GM18868 (cell line): ENCODE data around the gene PTPRF.

Source experiments
- ATAC-seq: cut with Tn5 transposase; IDR thresholded peaks from one replicate; pipeline ENCODE4 v1.9.1; 2021; ENCODE audit warnings: mild to moderate bottlenecking, moderate library complexity; ENCODE audit not compliant: unreplicated experiment

PTPRF gene

GRCh38 chr1:43653339-43653738 is 122.7 kb downstream of the PTPRF start:
- ATAC-seq = no peak

DNA sequence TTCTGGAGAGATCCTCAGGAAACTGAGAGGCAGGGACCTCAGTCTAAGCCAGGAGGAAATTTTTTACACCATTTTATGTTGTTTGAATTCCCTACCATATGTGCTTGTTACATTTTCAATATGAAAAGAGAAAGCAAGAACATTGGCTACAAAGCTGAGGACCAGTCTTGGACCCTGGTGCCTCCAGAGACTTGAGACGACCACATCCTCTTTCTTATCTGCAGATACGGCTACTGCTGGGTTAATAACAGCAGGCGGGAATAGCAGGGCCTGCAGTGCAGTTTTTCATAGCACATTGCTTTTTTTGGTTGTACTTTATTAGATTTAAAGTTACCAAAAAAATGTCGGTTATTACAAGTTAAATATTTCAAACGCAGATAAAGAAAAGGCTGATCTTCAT is 123.2 kb downstream of the PTPRF start:
- ATAC-seq = no peak

- ATAC-seq = no peak
Observed at GRCh38 chr1:43655953-43656352, 125.3 kb downstream of the PTPRF start.

DNA sequence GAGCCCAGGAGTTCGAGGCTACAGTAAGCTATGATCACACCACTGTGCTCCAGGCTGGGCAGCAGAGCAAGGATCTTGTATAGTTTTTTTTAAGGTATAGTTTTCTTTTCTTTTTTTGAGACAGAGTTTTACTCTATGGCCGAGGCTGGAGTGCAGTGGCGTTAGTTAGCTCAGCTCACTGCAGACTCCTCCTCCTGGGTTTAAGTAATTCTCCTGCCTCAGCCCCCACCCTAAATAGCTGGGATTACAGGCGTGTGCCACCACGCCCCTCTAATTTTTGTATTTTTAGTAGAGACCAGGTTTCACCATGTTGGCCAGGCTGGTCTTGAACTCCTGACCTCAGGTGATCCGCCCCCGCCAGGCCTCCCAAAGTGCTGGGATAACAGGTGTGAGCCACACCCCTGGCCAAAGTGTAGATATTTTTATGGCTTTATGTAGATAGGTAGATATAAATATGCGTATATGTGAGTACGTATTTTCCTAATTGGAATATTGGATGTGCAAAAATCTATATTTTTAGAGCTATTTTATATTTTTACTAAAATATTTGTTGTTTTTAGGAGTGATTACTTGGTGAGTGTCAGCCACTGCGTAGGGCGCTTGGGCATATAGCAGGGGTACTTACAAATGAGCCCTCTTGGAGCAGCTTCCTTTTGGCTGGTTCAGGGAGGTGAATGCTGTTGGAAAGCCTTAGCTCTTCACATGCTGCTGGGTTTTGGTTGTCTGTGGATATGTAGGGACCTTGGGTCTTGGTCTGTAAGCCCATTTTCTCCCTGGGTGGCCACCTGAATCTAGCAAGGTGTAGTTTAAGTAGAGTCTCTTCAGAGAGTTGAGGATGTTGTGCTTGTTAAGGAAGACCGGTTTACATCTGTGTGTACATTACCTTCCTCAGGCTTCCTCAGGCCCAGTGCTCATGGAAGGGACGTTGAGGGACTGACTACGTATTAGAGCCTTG is 128.8 kb downstream of the PTPRF start:
- no peak for ATAC-seq

GRCh38 chr1:43660355-43660754 is 129.7 kb downstream of the PTPRF start:
- ATAC-seq = no peak

GRCh38 chr1:43664369-43664768 is 133.7 kb downstream of the PTPRF start:
- ATAC-seq = no peak

GRCh38 chr1:43666608-43667007 is 135.9 kb downstream of the PTPRF start:
- ATAC-seq = no peak

GRCh38 chr1:43668956-43669355 is 138.3 kb downstream of the PTPRF start:
- no peak for ATAC-seq

DNA sequence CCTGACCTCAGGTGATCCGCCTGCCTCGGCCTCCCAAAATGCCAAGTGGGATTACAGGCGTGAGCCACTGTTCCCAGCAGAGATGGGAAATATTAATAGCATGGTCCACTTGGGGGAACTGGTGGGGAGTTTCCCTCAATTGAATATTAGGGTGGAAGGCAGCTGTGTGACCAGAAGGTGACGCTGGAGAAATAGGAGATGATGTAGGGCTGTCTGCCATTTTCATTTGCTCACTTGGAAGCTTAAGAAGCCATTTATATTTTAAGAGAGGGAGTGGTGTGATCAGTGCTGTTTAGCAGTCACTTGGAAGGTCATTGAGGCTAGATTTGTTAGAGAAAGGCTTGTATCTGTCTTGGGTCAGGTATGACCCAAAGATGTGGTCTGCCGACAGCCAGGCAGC is 139.2 kb downstream of the PTPRF start:
- no peak for ATAC-seq

DNA sequence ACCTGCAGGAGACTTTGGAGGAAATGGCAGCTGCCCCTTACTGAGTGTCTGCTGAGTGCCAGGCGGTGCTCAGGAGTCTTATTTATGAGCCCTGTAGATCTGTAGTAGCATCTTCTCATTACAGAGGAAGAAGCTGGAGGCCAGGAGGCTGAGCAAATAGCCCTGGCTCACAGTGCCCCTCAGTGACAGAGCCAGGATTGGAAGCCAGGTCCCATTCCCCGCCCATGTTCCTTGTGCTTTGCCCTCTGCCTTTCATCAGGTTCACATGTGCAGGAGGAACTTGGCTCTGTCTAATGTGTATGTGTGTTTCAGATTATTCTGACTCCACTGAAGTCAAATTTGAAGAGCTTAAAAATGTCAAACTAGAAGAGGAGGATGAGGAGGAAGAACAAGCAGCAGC is 140.5 kb downstream of the PTPRF start:
- ATAC-seq = no peak

- ATAC-seq = no peak
Observed at GRCh38 chr1:43671626-43672330, 141.1 kb downstream of the PTPRF start.

DNA sequence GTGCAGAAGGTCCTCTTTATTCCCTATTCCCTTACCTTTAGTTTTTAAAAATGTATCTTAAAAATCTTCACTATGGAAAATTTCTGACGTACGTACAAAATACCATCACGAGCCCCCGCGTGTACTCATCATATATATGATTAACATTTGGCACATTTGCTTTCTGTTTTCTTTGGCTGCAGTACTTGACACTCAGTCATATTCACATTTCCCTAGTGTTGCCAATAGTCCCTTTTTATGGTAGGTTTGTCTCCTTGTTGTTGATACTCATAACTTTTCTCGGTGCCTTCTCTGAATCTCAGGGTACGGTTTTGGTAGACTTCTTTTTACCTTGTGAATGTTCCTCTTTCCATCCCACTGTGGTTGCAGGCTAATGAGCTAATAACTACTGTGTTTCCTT is 142.6 kb downstream of the PTPRF start:
- ATAC-seq = no peak
